Stimulated activated CD8-positive, alpha-beta memory T cell treated with anti-CD3 and anti-CD28 coated beads, Interleukin-15, amount 100 ng/mL, for 4 hours (primary cell): ENCODE measurements around the gene ACTBL2.
"Not testable (repeated sequence)": the region's sequence is repeated elsewhere in the genome, so short reads cannot be mapped to it uniquely, and the experiment has no call there.

Experiments used
- DNase-seq, 2 donors: peaks; one replicate each; pipeline ENCODE4 v3.0.0-alpha.2; 2020; ENCODE audit warnings: low read depth in 2 of 2

The ACTBL2 gene

GRCh38 chr5:57494104-57495098 is 11.8 kb upstream of the ACTBL2 start:
- DNase-seq: peak in 1 of 2 donors; percentile 6

- DNase-seq: no peak
Measured at GRCh38 chr5:57493034-57493433, 10.4 kb upstream of the ACTBL2 start.

- DNase-seq: no peak
Measured at GRCh38 chr5:57492632-57493031, 10.0 kb upstream of the ACTBL2 start.

- DNase-seq: no peak
Measured at GRCh38 chr5:57491369-57491965, 8.9 kb upstream of the ACTBL2 start.

GRCh38 chr5:57488215-57488955 is 5.8 kb upstream of the ACTBL2 start:
- no peak for DNase-seq

GRCh38 chr5:57486027-57486602 is 3.5 kb upstream of the ACTBL2 start:
- no peak for DNase-seq

GRCh38 chr5:57478826-57479225 is 3.8 kb downstream of the ACTBL2 start:
- no peak for DNase-seq

- DNase-seq: no peak
Measured at GRCh38 chr5:57476601-57477056, 6.0 kb downstream of the ACTBL2 start.

- no peak for DNase-seq
Measured at GRCh38 chr5:57470339-57470738, 12.3 kb downstream of the ACTBL2 start.

GRCh38 chr5:57468481-57469163 is 14.0 kb downstream of the ACTBL2 start:
- DNase-seq: no peak

- no peak for DNase-seq
Measured at GRCh38 chr5:57466544-57466943, 16.1 kb downstream of the ACTBL2 start.

GRCh38 chr5:57460056-57460455 is 22.6 kb downstream of the ACTBL2 start:
- DNase-seq: not testable (repeated sequence)

GRCh38 chr5:57458443-57458842 is 24.2 kb downstream of the ACTBL2 start:
- DNase-seq: no peak

GRCh38 chr5:57456531-57457135 is 26.0 kb downstream of the ACTBL2 start:
- no peak for DNase-seq

- no peak for DNase-seq
Measured at GRCh38 chr5:57455511-57456455, 26.8 kb downstream of the ACTBL2 start.

- DNase-seq: no peak
Measured at GRCh38 chr5:57454896-57455295, 27.7 kb downstream of the ACTBL2 start.

- DNase-seq: no peak
Measured at GRCh38 chr5:57453728-57454127, 28.9 kb downstream of the ACTBL2 start.

GRCh38 chr5:57452885-57453284 is 29.7 kb downstream of the ACTBL2 start:
- DNase-seq: no peak

- DNase-seq: no peak
Measured at GRCh38 chr5:57450991-57451876, 31.4 kb downstream of the ACTBL2 start.
